ENCODE measurements around the gene NOD2. TPM values are rescaled to one million over a fixed set of nuclear protein-coding genes. Genes with fewer than 3 reads are reported as not detected.

The NOD2 gene
- total and polyA plus RNA-seq, 2 donors (not counting 1 experiment from before 2014, with no cell fraction given), result 0.50 TPM; not detected in 1

DNA sequence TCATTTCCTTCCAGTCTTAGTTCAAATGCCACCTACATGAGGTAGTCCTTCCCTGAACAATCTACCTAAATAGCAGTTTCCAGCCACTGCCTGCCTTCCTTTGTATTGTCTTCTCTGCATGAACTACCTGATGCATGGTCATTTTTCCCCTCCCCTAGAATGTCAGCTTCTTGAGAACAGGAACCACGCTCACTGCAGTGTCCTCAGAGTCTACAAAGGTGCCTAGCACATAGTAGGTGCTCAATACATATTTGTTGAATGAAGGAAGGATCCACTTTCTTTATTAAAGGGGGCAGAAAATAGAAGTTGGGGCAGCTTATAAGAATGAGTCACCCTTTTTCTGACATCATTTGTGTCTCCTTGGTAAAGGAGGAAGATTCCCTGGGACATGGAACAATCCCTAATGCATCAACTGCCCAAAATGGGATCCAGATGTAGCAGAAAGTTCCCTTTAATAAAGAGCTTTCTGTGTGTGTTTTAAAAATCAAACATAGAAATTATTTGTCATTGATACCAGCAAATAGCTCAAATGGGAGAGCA, 44.1 kb downstream of the NOD2 start:
- Histone ChIP-seq H3K9ac (ENCODE audit: insufficient read depth, low read length) (no peak overlapping the region), H3K4me2 (ENCODE audit: extremely low read depth, insufficient read depth, low read length) (no peak overlapping the region), H4K20me1 (ENCODE audit: control insufficient read depth, extremely low read depth, insufficient read depth, low read length) (no peaks in the 10 kb centered on the region), H3K9me3 (ENCODE audit: control insufficient read depth, insufficient read depth, low read depth, low read length) (no peaks in the 10 kb centered on the region), H3K4me1 (ENCODE audit: control insufficient read depth, extremely low read depth, insufficient read depth, low read length) (no peaks in the 10 kb centered on the region), H3K27ac (ENCODE audit: insufficient read depth, low read length) (no peak overlapping the region), H3K36me3 (ENCODE audit: control insufficient read depth, insufficient read depth, low read length) (no peaks in the 10 kb centered on the region), H3K27me3 (ENCODE audit: control insufficient read depth, insufficient read depth, low read length) (peaks cover 5% of the 10 kb centered on the region), H3K4me3 (replicated peaks in 1 of 4; ENCODE audit: control extremely low read depth in 1 of 4, insufficient read depth in 1 of 4, low read depth in 3 of 4, low read length in 4 of 4) (no peak overlapping the region), H2AFZ (ENCODE audit: low read length) (no peak overlapping the region), H3K79me2 (ENCODE audit: control insufficient read depth, insufficient read depth, low read length) (no peaks in the 10 kb centered on the region)
- TF ChIP-seq, protein P1, sequence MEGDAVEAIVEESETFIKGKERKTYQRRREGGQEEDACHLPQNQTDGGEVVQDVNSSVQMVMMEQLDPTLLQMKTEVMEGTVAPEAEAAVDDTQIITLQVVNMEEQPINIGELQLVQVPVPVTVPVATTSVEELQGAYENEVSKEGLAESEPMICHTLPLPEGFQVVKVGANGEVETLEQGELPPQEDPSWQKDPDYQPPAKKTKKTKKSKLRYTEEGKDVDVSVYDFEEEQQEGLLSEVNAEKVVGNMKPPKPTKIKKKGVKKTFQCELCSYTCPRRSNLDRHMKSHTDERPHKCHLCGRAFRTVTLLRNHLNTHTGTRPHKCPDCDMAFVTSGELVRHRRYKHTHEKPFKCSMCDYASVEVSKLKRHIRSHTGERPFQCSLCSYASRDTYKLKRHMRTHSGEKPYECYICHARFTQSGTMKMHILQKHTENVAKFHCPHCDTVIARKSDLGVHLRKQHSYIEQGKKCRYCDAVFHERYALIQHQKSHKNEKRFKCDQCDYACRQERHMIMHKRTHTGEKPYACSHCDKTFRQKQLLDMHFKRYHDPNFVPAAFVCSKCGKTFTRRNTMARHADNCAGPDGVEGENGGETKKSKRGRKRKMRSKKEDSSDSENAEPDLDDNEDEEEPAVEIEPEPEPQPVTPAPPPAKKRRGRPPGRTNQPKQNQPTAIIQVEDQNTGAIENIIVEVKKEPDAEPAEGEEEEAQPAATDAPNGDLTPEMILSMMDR (conservative IDR thresholded peaks at IDR 0.05 in 1 of 2, IDR thresholded peaks at IDR 0.05 in 1 of 2; ENCODE audit: low read depth in 1 of 2, low read length in 2 of 2), result no peak
- no peak for TF ChIP-seq EZH2 (IDR thresholded peaks at IDR 0.05; ENCODE audit: low read length, missing control alignments)
- DNase-seq (ENCODE audit: low read depth in 2 of 2), result no peak

DNA sequence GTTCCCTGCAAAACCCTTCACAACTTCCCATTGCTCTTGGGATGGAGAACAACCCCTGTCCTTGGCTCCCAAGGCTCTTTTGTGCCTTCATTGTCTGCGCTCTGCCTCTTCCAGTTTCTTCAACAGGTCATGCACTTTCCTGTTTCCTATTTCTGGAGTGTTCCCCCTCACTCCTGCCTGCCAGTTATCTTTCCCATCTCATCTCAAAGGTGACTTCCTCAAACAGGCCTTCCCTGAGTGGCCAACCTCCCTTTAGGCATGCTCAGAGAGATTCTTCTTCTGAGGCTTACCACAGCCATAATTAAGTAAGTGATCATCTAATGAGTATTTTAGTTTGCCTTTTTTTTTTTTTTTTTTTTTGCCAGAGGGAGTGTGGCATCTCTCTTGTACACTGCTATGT, 45.6 kb downstream of the NOD2 start:
- H3K27me3 ChIP-seq (ENCODE audit: control insufficient read depth, insufficient read depth, low read length), result peaks cover 5% of the 10 kb centered on the region
- H2AFZ ChIP-seq (ENCODE audit: low read length), result no peak overlapping the region
- no peaks in the 10 kb centered on the region for H3K79me2 ChIP-seq (ENCODE audit: control insufficient read depth, insufficient read depth, low read length)

DNA sequence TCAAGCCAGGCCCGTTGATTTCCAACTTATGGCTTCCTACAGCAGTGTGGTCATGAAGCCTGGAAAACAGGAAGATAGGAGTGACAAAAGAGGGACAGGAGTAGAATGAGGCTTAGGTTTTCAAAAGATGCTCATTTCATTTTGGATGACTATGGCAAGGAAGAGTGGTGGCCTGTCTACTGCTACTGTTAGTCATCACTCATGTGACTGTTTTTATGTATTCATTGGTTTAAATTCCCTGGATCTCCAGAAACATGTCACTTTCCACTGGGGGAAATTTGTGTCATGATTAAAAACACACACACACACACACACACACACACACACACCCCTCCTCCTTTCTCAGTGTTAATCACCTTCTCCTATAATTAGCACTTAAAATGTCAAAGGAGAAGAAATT, 47.3 kb downstream of the NOD2 start:
- DNase-seq (ENCODE audit: low read depth in 2 of 2), result peak in 1 of 2 donors; percentile 2
- Histone ChIP-seq H3K79me2 (ENCODE audit: control insufficient read depth, insufficient read depth, low read length) (no peaks in the 10 kb centered on the region), H3K9me3 (ENCODE audit: control insufficient read depth, insufficient read depth, low read depth, low read length) (no peaks in the 10 kb centered on the region), H3K4me3 (replicated peaks in 1 of 4; ENCODE audit: control extremely low read depth in 1 of 4, insufficient read depth in 1 of 4, low read depth in 3 of 4, low read length in 4 of 4) (no peak overlapping the region), H3K4me1 (ENCODE audit: control insufficient read depth, extremely low read depth, insufficient read depth, low read length) (peaks cover 7% of the 10 kb centered on the region), H3K27me3 (ENCODE audit: control insufficient read depth, insufficient read depth, low read length) (peaks cover 5% of the 10 kb centered on the region), H3K4me2 (ENCODE audit: extremely low read depth, insufficient read depth, low read length) (no peak overlapping the region), H3K27ac (ENCODE audit: insufficient read depth, low read length) (no peak overlapping the region), H4K20me1 (ENCODE audit: control insufficient read depth, extremely low read depth, insufficient read depth, low read length) (no peaks in the 10 kb centered on the region), H3K9ac (ENCODE audit: insufficient read depth, low read length) (no peak overlapping the region), H2AFZ (ENCODE audit: low read length) (no peak overlapping the region), H3K36me3 (ENCODE audit: control insufficient read depth, insufficient read depth, low read length) (no peaks in the 10 kb centered on the region)
- TF ChIP-seq, protein P1 (conservative IDR thresholded peaks at IDR 0.05 in 1 of 2, IDR thresholded peaks at IDR 0.05 in 1 of 2; ENCODE audit: low read depth in 1 of 2, low read length in 2 of 2), result no peak
- no peak for TF ChIP-seq EZH2 (IDR thresholded peaks at IDR 0.05; ENCODE audit: low read length, missing control alignments)

More for the DNA sequence above, 45.6 kb downstream of the NOD2 start:
- no peak for DNase-seq (ENCODE audit: low read depth in 2 of 2)
- Histone ChIP-seq H3K27ac (ENCODE audit: insufficient read depth, low read length) (no peak overlapping the region), H3K4me2 (ENCODE audit: extremely low read depth, insufficient read depth, low read length) (no peak overlapping the region), H3K4me1 (ENCODE audit: control insufficient read depth, extremely low read depth, insufficient read depth, low read length) (peaks cover 4% of the 10 kb centered on the region), H3K36me3 (ENCODE audit: control insufficient read depth, insufficient read depth, low read length) (no peaks in the 10 kb centered on the region), H4K20me1 (ENCODE audit: control insufficient read depth, extremely low read depth, insufficient read depth, low read length) (no peaks in the 10 kb centered on the region), H3K4me3 (replicated peaks in 1 of 4; ENCODE audit: control extremely low read depth in 1 of 4, insufficient read depth in 1 of 4, low read depth in 3 of 4, low read length in 4 of 4) (no peak overlapping the region), H3K9ac (ENCODE audit: insufficient read depth, low read length) (no peak overlapping the region), H3K9me3 (ENCODE audit: control insufficient read depth, insufficient read depth, low read depth, low read length) (no peaks in the 10 kb centered on the region)
- TF ChIP-seq, protein P1 (conservative IDR thresholded peaks at IDR 0.05 in 1 of 2, IDR thresholded peaks at IDR 0.05 in 1 of 2; ENCODE audit: low read depth in 1 of 2, low read length in 2 of 2), result no peak
- no peak for TF ChIP-seq EZH2 (IDR thresholded peaks at IDR 0.05; ENCODE audit: low read length, missing control alignments)
